HG03060 (cell line): Measurements from ENCODE around the gene IGFLR1.

Experiments
- ATAC-seq: cut with Tn5 transposase; IDR thresholded peaks from one replicate; pipeline ENCODE4 v1.9.1; 2021; ENCODE audit warnings: low read depth, moderate number of reproducible peaks; ENCODE audit not compliant: unreplicated experiment

IGFLR1 gene

GRCh38 chr19:35740423-35741202, 1.6 kb downstream of the IGFLR1 start:
- ATAC-seq: no peak

- ATAC-seq: no peak
Measured at GRCh38 chr19:35740108-35740422, 2.2 kb downstream of the IGFLR1 start.

GRCh38 chr19:35739275-35740107, 2.8 kb downstream of the IGFLR1 start:
- ATAC-seq: no peak

GRCh38 chr19:35738887-35739229, 3.4 kb downstream of the IGFLR1 start:
- no peak for ATAC-seq

- no peak for ATAC-seq
Measured at GRCh38 chr19:35738021-35738886, 4.0 kb downstream of the IGFLR1 start.

- ATAC-seq: no peak
Measured at GRCh38 chr19:35736913-35737886, 5.1 kb downstream of the IGFLR1 start.

- no peak for ATAC-seq
Measured at GRCh38 chr19:35734889-35735288, 7.4 kb downstream of the IGFLR1 start.

GRCh38 chr19:35734273-35734672, 8.0 kb downstream of the IGFLR1 start:
- no peak for ATAC-seq

GRCh38 chr19:35733180-35734125, 8.8 kb downstream of the IGFLR1 start:
- no peak for ATAC-seq

- no peak for ATAC-seq
Measured at GRCh38 chr19:35732540-35733179, 9.6 kb downstream of the IGFLR1 start.

- no peak for ATAC-seq
Measured at GRCh38 chr19:35731779-35732405, 10.4 kb downstream of the IGFLR1 start.

- no peak for ATAC-seq
Measured at GRCh38 chr19:35731353-35731752, 10.9 kb downstream of the IGFLR1 start.

GRCh38 chr19:35730326-35730725, 11.9 kb downstream of the IGFLR1 start:
- ATAC-seq: no peak

- ATAC-seq: no peak
Measured at GRCh38 chr19:35729763-35730162, 12.5 kb downstream of the IGFLR1 start.

GRCh38 chr19:35729021-35729420, 13.2 kb downstream of the IGFLR1 start:
- no peak for ATAC-seq

- ATAC-seq: no peak
Measured at GRCh38 chr19:35727956-35728706, 14.1 kb downstream of the IGFLR1 start.
